Measurements from ENCODE around the gene METTL13. TPM values are rescaled to one million over a fixed set of nuclear protein-coding genes. Genes with fewer than 3 reads are reported as not detected.

METTL13 gene
- polyA plus RNA-seq, 3 donors from 2014 or later = 15.1 to 42.9 (median 19.9) TPM

- no peaks in the 10 kb centered on the region for H3K36me3 Mint-ChIP-seq
- peaks cover 1 to 10% (median 6%) of the 10 kb centered on the region in 3 donors for H3K27me3 Mint-ChIP-seq (ENCODE audit: low read depth in 3 of 3)
- no peaks in the 10 kb centered on the region for H3K4me1 Mint-ChIP-seq
- H3K4me3 Mint-ChIP-seq = no peak overlapping the region
- H3K9me3 Mint-ChIP-seq = no peaks in the 10 kb centered on the region
- DNase-seq = no peak
- no peak overlapping the region for H3K27ac Mint-ChIP-seq
Observed at GRCh38 chr1:171751221-171751620, 30.2 kb upstream of the METTL13 start.

GRCh38 chr1:171753182-171753581, 28.3 kb upstream of the METTL13 start:
- no peak overlapping the region for H3K4me3 Mint-ChIP-seq
- DNase-seq = no peak
- no peaks in the 10 kb centered on the region for H3K4me1 Mint-ChIP-seq
- H3K36me3 Mint-ChIP-seq = no peaks in the 10 kb centered on the region
- no peak overlapping the region for H3K27ac Mint-ChIP-seq
- H3K27me3 Mint-ChIP-seq (ENCODE audit: low read depth in 3 of 3) = peaks cover 1 to 13% (median 6%) of the 10 kb centered on the region in 3 donors
- H3K9me3 Mint-ChIP-seq = no peaks in the 10 kb centered on the region

GRCh38 chr1:171753685-171754352, 27.6 kb upstream of the METTL13 start:
- Mint-ChIP-seq H3K36me3 (no peaks in the 10 kb centered on the region), H3K9me3 (no peaks in the 10 kb centered on the region), H3K4me1 (no peaks in the 10 kb centered on the region), H3K27ac (no peak overlapping the region), H3K4me3 (no peak overlapping the region), H3K27me3 (ENCODE audit: low read depth in 3 of 3) (peaks cover 1 to 13% (median 6%) of the 10 kb centered on the region in 3 donors)
- no peak for DNase-seq

GRCh38 chr1:171754353-171754705, 27.1 kb upstream of the METTL13 start:
- Mint-ChIP-seq H3K36me3 (no peaks in the 10 kb centered on the region), H3K4me3 (no peak overlapping the region), H3K27ac (no peak overlapping the region), H3K9me3 (no peaks in the 10 kb centered on the region), H3K4me1 (no peaks in the 10 kb centered on the region), H3K27me3 (ENCODE audit: low read depth in 3 of 3) (peaks cover 1 to 13% (median 4%) of the 10 kb centered on the region in 3 donors)
- no peak for DNase-seq

GRCh38 chr1:171754971-171755370, 26.5 kb upstream of the METTL13 start:
- no peak for DNase-seq
- no peak overlapping the region for H3K27ac Mint-ChIP-seq
- no peaks in the 10 kb centered on the region for H3K36me3 Mint-ChIP-seq
- peaks cover 1 to 13% (median 4%) of the 10 kb centered on the region in 3 donors for H3K27me3 Mint-ChIP-seq (ENCODE audit: low read depth in 3 of 3)
- no peaks in the 10 kb centered on the region for H3K9me3 Mint-ChIP-seq
- H3K4me1 Mint-ChIP-seq = no peaks in the 10 kb centered on the region
- H3K4me3 Mint-ChIP-seq = no peak overlapping the region

- H3K36me3 Mint-ChIP-seq = no peaks in the 10 kb centered on the region
- no peaks in the 10 kb centered on the region for H3K4me1 Mint-ChIP-seq
- H3K9me3 Mint-ChIP-seq = no peaks in the 10 kb centered on the region
- no peak for DNase-seq
- no peak overlapping the region for H3K27ac Mint-ChIP-seq
- no peak overlapping the region for H3K4me3 Mint-ChIP-seq
- H3K27me3 Mint-ChIP-seq (ENCODE audit: low read depth in 3 of 3) = peaks cover 0 to 13% (median 1%) of the 10 kb centered on the region in 3 donors
Observed at GRCh38 chr1:171756856-171757255, 24.6 kb upstream of the METTL13 start.

- H3K4me1 Mint-ChIP-seq = no peaks in the 10 kb centered on the region
Observed at GRCh38 chr1:171758011-171758410, 23.4 kb upstream of the METTL13 start.

GRCh38 chr1:171762143-171762563, 19.3 kb upstream of the METTL13 start:
- Mint-ChIP-seq H3K9me3 (no peaks in the 10 kb centered on the region), H3K4me1 (no peaks in the 10 kb centered on the region), H3K27ac (no peak overlapping the region), H3K36me3 (no peaks in the 10 kb centered on the region), H3K4me3 (no peak overlapping the region), H3K27me3 (ENCODE audit: low read depth in 3 of 3) (peaks cover 3 to 7% (median 3%) of the 10 kb centered on the region in 3 donors)
- no peak for DNase-seq

More at GRCh38 chr1:171758011-171758410, 23.4 kb upstream of the METTL13 start:
- no peaks in the 10 kb centered on the region for H3K36me3 Mint-ChIP-seq
- H3K27me3 Mint-ChIP-seq (ENCODE audit: low read depth in 3 of 3) = peaks cover 1 to 13% (median 4%) of the 10 kb centered on the region in 3 donors
- no peaks in the 10 kb centered on the region for H3K9me3 Mint-ChIP-seq
- H3K27ac Mint-ChIP-seq = no peak overlapping the region
- no peak overlapping the region for H3K4me3 Mint-ChIP-seq
- no peak for DNase-seq

GRCh38 chr1:171763764-171764163, 17.7 kb upstream of the METTL13 start:
- no peak for DNase-seq
- no peaks in the 10 kb centered on the region for H3K9me3 Mint-ChIP-seq
- no peaks in the 10 kb centered on the region for H3K36me3 Mint-ChIP-seq
- H3K4me3 Mint-ChIP-seq = no peak overlapping the region
- no peaks in the 10 kb centered on the region for H3K4me1 Mint-ChIP-seq
- peaks cover 3 to 7% (median 3%) of the 10 kb centered on the region in 3 donors for H3K27me3 Mint-ChIP-seq (ENCODE audit: low read depth in 3 of 3)
- no peak overlapping the region for H3K27ac Mint-ChIP-seq

GRCh38 chr1:171769171-171769570, 12.3 kb upstream of the METTL13 start:
- Mint-ChIP-seq H3K4me3 (no peak overlapping the region), H3K27me3 (ENCODE audit: low read depth in 3 of 3) (peaks cover 0 to 4% (median 3%) of the 10 kb centered on the region in 3 donors), H3K4me1 (no peaks in the 10 kb centered on the region), H3K9me3 (no peaks in the 10 kb centered on the region), H3K27ac (no peak overlapping the region), H3K36me3 (no peaks in the 10 kb centered on the region)
- DNase-seq = no peak

- Mint-ChIP-seq H3K27me3 (ENCODE audit: low read depth in 3 of 3) (peaks cover 0 to 5% (median 1%) of the 10 kb centered on the region in 3 donors), H3K9me3 (no peaks in the 10 kb centered on the region), H3K36me3 (no peaks in the 10 kb centered on the region), H3K4me1 (no peaks in the 10 kb centered on the region), H3K4me3 (no peak overlapping the region), H3K27ac (no peak overlapping the region)
- DNase-seq = no peak
Observed at GRCh38 chr1:171769754-171770153, 11.7 kb upstream of the METTL13 start.

- H3K36me3 Mint-ChIP-seq = no peaks in the 10 kb centered on the region
- DNase-seq = no peak
- no peak overlapping the region for H3K4me3 Mint-ChIP-seq
- H3K4me1 Mint-ChIP-seq = no peaks in the 10 kb centered on the region
- H3K27me3 Mint-ChIP-seq (ENCODE audit: low read depth in 3 of 3) = peaks cover 3 to 9% (median 7%) of the 10 kb centered on the region in 3 donors
- no peak overlapping the region for H3K27ac Mint-ChIP-seq
- H3K9me3 Mint-ChIP-seq = no peaks in the 10 kb centered on the region
Observed at GRCh38 chr1:171772312-171772711, 9.1 kb upstream of the METTL13 start.

GRCh38 chr1:171780583-171781175, 781 bp upstream of the METTL13 start:
- no peak for DNase-seq
- Mint-ChIP-seq H3K4me1 (peaks cover 51 to 53% of the 10 kb centered on the region in 2 donors), H3K36me3 (peaks cover 4 to 13% (median 5%) of the 10 kb centered on the region in 3 donors), H3K4me3 (peak overlapping the region; percentile 93 to 100 (median 96)), H3K27me3 (ENCODE audit: low read depth in 3 of 3) (peaks cover 8 to 14% (median 11%) of the 10 kb centered on the region in 3 donors), H3K27ac (peak overlapping the region; percentile 94 to 99 (median 96)), H3K9me3 (no peaks in the 10 kb centered on the region)

- Mint-ChIP-seq H3K27ac (peak overlapping the region in 3 of 6 donors; percentile 31 to 99 (median 72)), H3K36me3 (peaks cover 13 to 32% (median 14%) of the 10 kb centered on the region in 3 donors), H3K27me3 (ENCODE audit: low read depth in 3 of 3) (peaks cover 7 to 11% (median 8%) of the 10 kb centered on the region in 3 donors), H3K4me1 (peaks cover 55 to 66% of the 10 kb centered on the region in 2 donors), H3K4me3 (peak overlapping the region in 4 of 5 donors; percentile 3 to 96 (median 71)), H3K9me3 (no peaks in the 10 kb centered on the region)
- no peak for DNase-seq
Observed at GRCh38 chr1:171783816-171784530, 2.5 kb downstream of the METTL13 start.

Measured in immature natural killer cell (primary cell).